PC-9 (cell line): ENCODE measurements around the gene AGO4. TPM values are rescaled to one million over a fixed set of nuclear protein-coding genes. Genes with fewer than 3 reads are reported as not detected.

Source experiments
- BruUV-seq: library from RNA; stranded (reverse); fragments of 400-500 nt; replicated peaks from 2 replicates; lab custom pipeline; 2021; lab: Mats Ljungman, UMichigan
- CTCF ChIA-PET: fragments of 300-600 bp; sonication (Branson Sonifier 250); formaldehyde crosslinking; loops from one replicate; lab custom pipeline; 2022; ENCODE audit warnings: antibody characterized with exemption; lab: Charles Lee
- POLR2A ChIA-PET: fragments of 300-600 bp; sonication (Branson Sonifier 250); formaldehyde crosslinking; loops from one replicate; lab custom pipeline; 2022; ENCODE audit warnings: antibody characterized with exemption; ENCODE audit not compliant: unreplicated experiment; lab: Charles Lee
- DNase-seq, 2 experiments: peaks; one replicate each; pipeline versions ENCODE4 v3.0.0 to v3.0.0-alpha.2; 2015 to 2022; ENCODE audit warnings: mixed read lengths in 1 of 2
- H2AFZ ChIP-seq: fragments of 200-600 bp; sonication (generic); 2 replicates; pipeline ENCODE4 v1.8.1; 2017; ENCODE audit warnings: antibody characterized with exemption
- H3F3A ChIP-seq: fragments of 200-600 bp; sonication (generic); 2 replicates; pipeline ENCODE4 v1.8.1; 2017; ENCODE audit warnings: antibody characterized with exemption, mild to moderate bottlenecking, low read depth; ENCODE audit not compliant: insufficient read depth
- H3K27ac ChIP-seq: fragments of 200-600 bp; sonication (generic); 2 replicates; pipeline ENCODE4 v1.6.1; 2016; ENCODE audit warnings: mixed run types
- H3K27me3 ChIP-seq: fragments of 200-600 bp; sonication (generic); 2 replicates; pipeline ENCODE4 v1.6.1; 2016; ENCODE audit warnings: low read depth, mixed run types; ENCODE audit not compliant: insufficient read depth
- H3K36me3 ChIP-seq: fragments of 200-600 bp; sonication (generic); 2 replicates; pipeline ENCODE4 v1.6.1; 2016; ENCODE audit warnings: low read depth, mixed run types
- H3K4me1 ChIP-seq: fragments of 200-600 bp; sonication (generic); replicated peaks from 2 replicates; pipeline ENCODE4 v1.6.1; 2016; ENCODE audit warnings: mixed run types; ENCODE audit not compliant: insufficient read depth
- H3K4me2 ChIP-seq: fragments of 200-600 bp; sonication (generic); 2 replicates; pipeline ENCODE4 v1.6.1; 2017; ENCODE audit warnings: mixed run types
- H3K4me3 ChIP-seq: fragments of 200-600 bp; sonication (generic); 2 replicates; pipeline ENCODE4 v1.6.1; 2016; ENCODE audit warnings: mixed run types
- H3K79me2 ChIP-seq: fragments of 200-600 bp; sonication (generic); 2 replicates; pipeline ENCODE4 v1.6.1; 2017; ENCODE audit warnings: low read depth, mixed run types
- H3K9me2 ChIP-seq: fragments of 200-600 bp; sonication (generic); 2 replicates; pipeline ENCODE4 v1.8.1; 2017; ENCODE audit warnings: mild to moderate bottlenecking; ENCODE audit not compliant: insufficient read depth
- H3K9me3 ChIP-seq: fragments of 200-600 bp; sonication (generic); 2 replicates; pipeline ENCODE4 v1.8.1; 2016; ENCODE audit warnings: low read depth; ENCODE audit not compliant: insufficient read depth
- H4K20me1 ChIP-seq: fragments of 200-600 bp; sonication (generic); 2 replicates; pipeline ENCODE4 v1.8.1; 2017; ENCODE audit not compliant: insufficient read depth
- EZH2 ChIP-seq: fragments of 200-600 bp; sonication (generic); IDR thresholded peaks from 2 replicates; pipeline ENCODE4 v1.8.0; 2017; ENCODE audit warnings: antibody characterized with exemption, low read depth
- intact Hi-C: fragments of 100-400 bp; cut with micrococcal nuclease; formaldehyde crosslinking; loops from one replicate; pipeline ENCODE4 v1.10.0; 2022; ENCODE audit not compliant: unreplicated experiment
- total RNA-seq: library from RNA; stranded (reverse); gene quantifications from 2 replicates; pipeline ENCODE4 v1.2.3, GENCODE V29; 2021
- TF ChIP-seq, protein P1 (sequence below): fragments of 200-600 bp; sonication (generic); conservative IDR thresholded peaks from 2 replicates; pipeline ENCODE4 v1.6.1; 2017; ENCODE audit warnings: mixed run types, antibody characterized with exemption, mild to moderate bottlenecking, moderate library complexity

AGO4 gene
- total RNA-seq, 1 experiment from 2014 or later, result 12.4 TPM

DNA sequence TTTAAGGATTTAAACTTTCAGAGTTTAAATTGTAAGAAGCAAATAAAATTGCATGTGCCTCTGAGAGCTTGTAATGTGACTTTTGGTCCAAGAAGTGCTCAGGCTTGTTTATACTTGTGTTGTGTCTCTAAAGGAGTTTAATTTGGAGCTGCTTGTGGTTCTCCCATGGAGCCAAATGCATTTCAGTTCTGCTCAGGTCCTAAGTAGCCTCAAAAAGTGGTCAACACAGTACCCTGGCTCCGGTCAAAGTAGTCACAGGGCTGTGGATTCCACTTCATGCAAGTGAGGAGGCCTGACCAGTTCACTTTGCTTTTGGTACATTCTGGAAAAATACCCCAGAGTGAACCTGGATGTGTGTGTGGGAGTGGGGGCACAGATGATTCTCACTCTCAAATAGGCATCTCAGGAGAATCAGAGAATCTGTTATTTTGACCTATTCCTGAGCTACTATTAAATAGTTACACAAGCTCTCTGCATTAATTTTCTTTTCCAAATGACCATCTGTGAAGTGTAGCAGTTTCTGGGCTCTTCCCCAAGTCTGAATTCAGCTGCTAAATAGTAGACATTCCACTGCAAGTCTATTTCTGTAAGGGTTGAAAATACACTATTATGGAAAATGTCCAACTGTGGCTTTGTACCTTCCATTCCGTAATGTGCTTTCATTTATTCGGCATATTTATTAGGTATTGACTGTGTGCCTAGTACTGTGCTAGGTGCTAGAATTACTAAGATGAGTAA is 43.5 kb downstream of the AGO4 start:
- Histone ChIP-seq H3K79me2 (no peaks in the 10 kb centered on the region), H3K4me1 (no peaks in the 10 kb centered on the region), H3K27me3 (no peaks in the 10 kb centered on the region), H3K9me3 (no peaks in the 10 kb centered on the region), H3F3A (no peaks in the 10 kb centered on the region), H3K27ac (no peak overlapping the region), H3K4me3 (no peak overlapping the region), H4K20me1 (no peaks in the 10 kb centered on the region), H2AFZ (no peak overlapping the region), H3K4me2 (no peak overlapping the region), H3K36me3 (no peaks in the 10 kb centered on the region), H3K9me2 (no peaks in the 10 kb centered on the region)
- CTCF ChIA-PET, result no interaction called here
- BruUV-seq, result no TSS peak
- no peak for DNase-seq
- intact Hi-C loops, result loop anchor here (10.0 kb wide), 1 partner anchor 334 kb away; no protein-coding TSS in a partner anchor
- no peak for TF ChIP-seq EZH2
- TF ChIP-seq, protein P1, sequence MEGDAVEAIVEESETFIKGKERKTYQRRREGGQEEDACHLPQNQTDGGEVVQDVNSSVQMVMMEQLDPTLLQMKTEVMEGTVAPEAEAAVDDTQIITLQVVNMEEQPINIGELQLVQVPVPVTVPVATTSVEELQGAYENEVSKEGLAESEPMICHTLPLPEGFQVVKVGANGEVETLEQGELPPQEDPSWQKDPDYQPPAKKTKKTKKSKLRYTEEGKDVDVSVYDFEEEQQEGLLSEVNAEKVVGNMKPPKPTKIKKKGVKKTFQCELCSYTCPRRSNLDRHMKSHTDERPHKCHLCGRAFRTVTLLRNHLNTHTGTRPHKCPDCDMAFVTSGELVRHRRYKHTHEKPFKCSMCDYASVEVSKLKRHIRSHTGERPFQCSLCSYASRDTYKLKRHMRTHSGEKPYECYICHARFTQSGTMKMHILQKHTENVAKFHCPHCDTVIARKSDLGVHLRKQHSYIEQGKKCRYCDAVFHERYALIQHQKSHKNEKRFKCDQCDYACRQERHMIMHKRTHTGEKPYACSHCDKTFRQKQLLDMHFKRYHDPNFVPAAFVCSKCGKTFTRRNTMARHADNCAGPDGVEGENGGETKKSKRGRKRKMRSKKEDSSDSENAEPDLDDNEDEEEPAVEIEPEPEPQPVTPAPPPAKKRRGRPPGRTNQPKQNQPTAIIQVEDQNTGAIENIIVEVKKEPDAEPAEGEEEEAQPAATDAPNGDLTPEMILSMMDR, result no peak
- POLR2A ChIA-PET, result interaction anchor here (0.5 to 0.7 kb wide), 3 partner anchors 31 to 1703 kb away, joined by 3 to 4 read pairs (median 3); partner anchors contain the start of genes AGO1 and SNIP1

DNA sequence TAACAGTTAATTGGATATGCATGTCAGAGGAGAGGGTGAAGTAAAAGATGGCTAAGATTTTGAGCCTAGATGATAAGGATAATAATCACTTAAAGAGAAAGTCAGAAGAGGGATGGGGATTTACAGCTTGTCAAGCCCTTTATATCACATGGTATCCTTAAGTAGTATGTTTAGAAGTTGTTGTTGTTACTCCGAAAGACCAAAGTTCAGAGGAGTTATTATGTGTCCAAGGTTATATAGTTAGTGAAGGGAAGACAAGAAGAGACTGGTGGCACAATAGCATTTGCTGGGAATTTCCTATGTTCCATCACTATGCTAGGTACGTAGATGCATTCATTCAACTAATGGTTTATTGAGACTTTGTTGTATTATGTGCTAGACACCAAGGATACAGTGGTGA is 44.4 kb downstream of the AGO4 start:
- Histone ChIP-seq H3K27ac (no peak overlapping the region), H3K4me1 (no peaks in the 10 kb centered on the region), H3K4me3 (no peak overlapping the region), H3K9me3 (no peaks in the 10 kb centered on the region), H3F3A (no peaks in the 10 kb centered on the region), H3K4me2 (no peak overlapping the region), H3K36me3 (no peaks in the 10 kb centered on the region), H2AFZ (no peak overlapping the region), H3K27me3 (no peaks in the 10 kb centered on the region), H3K9me2 (no peaks in the 10 kb centered on the region), H3K79me2 (no peaks in the 10 kb centered on the region), H4K20me1 (no peaks in the 10 kb centered on the region)
- CTCF ChIA-PET, result no interaction called here
- BruUV-seq, result no TSS peak
- POLR2A ChIA-PET, result no interaction called here
- TF ChIP-seq, protein P1, result no peak
- no peak for TF ChIP-seq EZH2
- intact Hi-C loops, result loop anchor here (10.0 kb wide), 1 partner anchor 333 kb away; no protein-coding TSS in a partner anchor
- no peak for DNase-seq

DNA sequence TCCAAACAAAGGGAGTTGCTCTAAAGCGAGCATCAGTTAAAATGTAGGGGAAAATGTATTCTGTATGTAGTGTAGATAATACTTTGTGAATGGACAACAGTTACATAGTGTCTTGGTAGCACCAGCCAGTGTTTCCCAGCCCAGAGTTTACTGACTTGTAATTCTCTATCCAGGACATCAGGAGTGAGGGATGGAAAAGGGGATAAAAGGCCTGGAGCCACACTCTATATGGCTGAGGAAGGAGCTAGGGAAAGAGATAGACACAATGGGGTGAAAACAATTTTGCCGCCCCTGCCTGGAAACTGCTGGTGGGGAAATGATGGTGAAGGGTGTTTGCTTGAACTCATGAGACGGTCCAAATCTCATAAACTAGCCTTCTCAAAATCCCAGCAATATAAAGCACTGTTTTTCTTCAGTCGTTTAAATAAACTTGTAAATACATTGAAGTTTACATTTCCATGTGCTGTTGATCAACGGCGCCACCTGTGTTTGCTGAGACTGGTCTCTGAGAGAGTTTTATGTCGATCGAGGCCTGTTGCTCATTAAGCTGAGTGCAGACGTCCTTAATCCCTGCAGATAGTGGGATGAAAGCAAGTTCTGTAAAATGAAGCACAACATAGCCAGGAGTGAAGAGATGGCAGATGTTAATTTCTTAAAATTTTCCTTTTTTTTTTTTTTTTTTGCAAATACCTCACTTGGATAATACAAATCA is 47.3 kb downstream of the AGO4 start:
- no peak for DNase-seq
- H3K27ac ChIP-seq, result no peak overlapping the region
- no peaks in the 10 kb centered on the region for H3K36me3 ChIP-seq
- no peaks in the 10 kb centered on the region for H4K20me1 ChIP-seq
- no peaks in the 10 kb centered on the region for H3K79me2 ChIP-seq
- H2AFZ ChIP-seq, result no peak overlapping the region
- intact Hi-C loops, result loop anchor here (10.0 kb wide), 1 partner anchor 330 kb away; no protein-coding TSS in a partner anchor
- no peaks in the 10 kb centered on the region for H3K9me3 ChIP-seq
- TF ChIP-seq EZH2, result no peak
- TF ChIP-seq, protein P1, result no peak
- no peak overlapping the region for H3K4me2 ChIP-seq
- CTCF ChIA-PET, result interaction anchor here (0.5 kb wide), 1 partner anchor 575 kb away, joined by 5 read pairs; no protein-coding TSS in a partner anchor
- POLR2A ChIA-PET, result no interaction called here
- H3K4me1 ChIP-seq, result no peaks in the 10 kb centered on the region
- BruUV-seq, result no TSS peak
- no peaks in the 10 kb centered on the region for H3K9me2 ChIP-seq
- no peaks in the 10 kb centered on the region for H3K27me3 ChIP-seq
- no peak overlapping the region for H3K4me3 ChIP-seq
- no peaks in the 10 kb centered on the region for H3F3A ChIP-seq
